Astrocyte of the cerebellum (primary cell): Measurements from ENCODE around the gene EARS2.

ENCODE experiments used
- DNase-seq: peaks from one replicate; pipeline ENCODE4 v3.0.0-alpha.2; 2011; ENCODE audit warnings: low read depth
- H3K4me3 ChIP-seq: 2 replicates; pipeline ENCODE4 v1.5.1; 2011; ENCODE audit warnings: mild to moderate bottlenecking, low read depth, low read length, moderate library complexity
- in situ Hi-C: cut with HindIII; loops from 2 replicates; pipeline ENCODE4 v1.10.0; 2017; ENCODE audit warnings: low sequenced_read_pairs
- TF ChIP-seq, protein P1 (sequence below): IDR thresholded peaks from 2 replicates; pipeline ENCODE4 v1.5.1; 2012; ENCODE audit warnings: low read length, low read depth, moderate library complexity, mild to moderate bottlenecking; ENCODE audit errors: missing control alignments

The EARS2 gene

DNA sequence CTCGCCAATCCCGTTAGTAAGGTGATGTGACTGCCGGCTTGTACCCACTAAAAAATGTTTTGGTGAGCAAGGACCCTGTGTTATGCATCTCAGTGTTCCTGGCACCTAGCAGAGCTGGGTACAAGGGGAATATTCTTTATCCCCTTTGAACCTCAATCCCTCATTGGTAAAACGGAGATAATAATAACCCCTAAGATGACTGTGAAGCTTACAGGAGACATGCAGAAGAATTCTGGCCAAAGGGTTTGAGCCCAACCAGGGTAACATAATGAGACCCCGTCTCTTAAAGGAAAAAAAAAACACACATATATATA lies 47.8 kb downstream of the EARS2 start:
- peak overlapping the region; percentile 50 for H3K4me3 ChIP-seq
- no peak for DNase-seq
- in situ Hi-C loops = no loop called here
- TF ChIP-seq, protein P1, sequence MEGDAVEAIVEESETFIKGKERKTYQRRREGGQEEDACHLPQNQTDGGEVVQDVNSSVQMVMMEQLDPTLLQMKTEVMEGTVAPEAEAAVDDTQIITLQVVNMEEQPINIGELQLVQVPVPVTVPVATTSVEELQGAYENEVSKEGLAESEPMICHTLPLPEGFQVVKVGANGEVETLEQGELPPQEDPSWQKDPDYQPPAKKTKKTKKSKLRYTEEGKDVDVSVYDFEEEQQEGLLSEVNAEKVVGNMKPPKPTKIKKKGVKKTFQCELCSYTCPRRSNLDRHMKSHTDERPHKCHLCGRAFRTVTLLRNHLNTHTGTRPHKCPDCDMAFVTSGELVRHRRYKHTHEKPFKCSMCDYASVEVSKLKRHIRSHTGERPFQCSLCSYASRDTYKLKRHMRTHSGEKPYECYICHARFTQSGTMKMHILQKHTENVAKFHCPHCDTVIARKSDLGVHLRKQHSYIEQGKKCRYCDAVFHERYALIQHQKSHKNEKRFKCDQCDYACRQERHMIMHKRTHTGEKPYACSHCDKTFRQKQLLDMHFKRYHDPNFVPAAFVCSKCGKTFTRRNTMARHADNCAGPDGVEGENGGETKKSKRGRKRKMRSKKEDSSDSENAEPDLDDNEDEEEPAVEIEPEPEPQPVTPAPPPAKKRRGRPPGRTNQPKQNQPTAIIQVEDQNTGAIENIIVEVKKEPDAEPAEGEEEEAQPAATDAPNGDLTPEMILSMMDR = no peak

DNA sequence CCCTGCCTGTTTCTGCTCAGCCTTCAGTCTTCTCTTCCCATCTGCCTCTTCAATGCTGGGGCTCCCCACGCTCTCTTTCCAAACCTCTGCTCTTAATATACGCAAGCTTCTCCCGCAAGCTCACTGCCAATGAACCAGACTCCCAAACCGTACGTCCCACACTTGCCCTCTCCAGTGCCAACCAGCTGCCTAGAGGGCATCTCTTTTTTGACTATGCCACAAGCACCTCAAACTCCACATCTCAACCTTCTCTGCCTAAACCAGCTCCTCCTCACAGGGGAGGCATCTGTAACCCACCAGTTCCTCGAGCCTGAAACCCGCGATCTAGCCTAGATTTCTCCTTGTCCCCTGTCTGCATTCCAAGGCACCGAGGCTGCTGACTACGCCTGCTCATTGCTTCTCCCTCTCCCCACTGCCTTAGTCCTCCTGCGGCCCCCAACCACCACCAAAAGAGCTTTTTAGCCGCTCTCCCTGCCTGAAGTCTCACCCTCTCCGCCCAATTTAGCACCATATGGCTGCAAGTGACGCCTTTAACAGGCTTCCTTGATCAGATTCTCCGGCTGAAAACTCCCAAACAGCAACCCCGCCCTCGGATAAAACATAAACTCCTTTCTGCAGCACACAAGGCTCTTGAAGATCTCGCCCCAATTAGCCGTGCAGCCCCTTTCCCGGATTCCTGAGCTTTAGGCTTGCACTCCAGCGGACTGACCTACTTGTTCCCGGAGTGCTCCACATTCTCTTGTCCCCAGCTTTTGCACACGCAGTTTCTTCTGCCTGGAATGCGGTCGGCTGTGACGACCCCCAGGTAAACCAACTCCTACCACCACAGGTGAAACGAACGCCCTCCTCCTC lies 48.3 kb downstream of the EARS2 start:
- TF ChIP-seq, protein P1 = no peak
- H3K4me3 ChIP-seq = peak overlapping the region; percentile 50
- no peak for DNase-seq
- in situ Hi-C loops = no loop called here

- TF ChIP-seq, protein P1 = no peak
- H3K4me3 ChIP-seq = no peak overlapping the region
- no peak for DNase-seq
- in situ Hi-C loops = no loop called here
These were observed 50.5 kb downstream of the EARS2 start for GRCh38 chr16:23506606-23506994.

DNA sequence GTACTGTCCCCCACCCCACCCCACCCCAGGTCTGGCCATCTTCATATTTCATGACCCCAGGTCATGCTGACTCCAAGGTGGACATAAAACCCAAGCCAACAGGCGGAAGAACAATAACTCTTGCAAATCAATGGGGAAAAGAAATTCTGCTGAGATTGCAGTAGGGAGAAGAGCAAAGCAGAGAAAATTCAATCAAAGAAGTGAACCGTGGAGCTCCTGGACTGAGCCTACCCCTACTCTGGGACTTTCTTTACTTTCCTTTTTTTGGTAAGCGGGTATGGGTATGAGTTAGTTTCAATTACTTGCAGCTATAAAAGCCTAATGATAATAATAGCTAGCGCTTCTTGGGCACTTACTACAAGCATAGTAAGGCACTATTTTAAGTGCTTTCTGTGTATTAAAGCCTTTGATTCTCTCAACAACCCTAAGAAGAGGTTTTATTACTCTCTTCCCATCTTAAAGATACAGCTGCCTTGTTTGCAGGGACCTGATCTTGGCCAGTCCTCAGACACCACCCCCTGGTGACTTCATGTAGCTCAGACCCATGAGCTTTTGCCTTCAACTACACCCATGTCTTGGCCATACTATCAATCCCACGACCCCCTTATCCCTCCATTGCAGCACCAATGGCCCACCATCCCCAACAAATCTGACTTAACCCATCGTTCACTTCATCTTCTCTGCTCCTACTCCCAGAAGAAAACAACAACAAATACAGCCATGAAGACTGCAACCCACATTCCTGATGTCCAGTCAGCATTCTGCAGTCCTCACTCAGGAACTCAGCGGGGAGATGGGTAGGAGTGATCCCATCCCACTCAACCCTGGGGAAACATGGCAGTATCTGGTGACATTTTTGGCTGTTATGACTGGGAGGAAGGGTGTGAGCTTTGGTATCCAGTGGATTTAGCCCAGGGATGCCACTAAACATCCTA lies 51.2 kb downstream of the EARS2 start:
- H3K4me3 ChIP-seq = peak overlapping the region; percentile 12
- TF ChIP-seq, protein P1 = no peak
- DNase-seq = no peak
- in situ Hi-C loops = no loop called here

DNA sequence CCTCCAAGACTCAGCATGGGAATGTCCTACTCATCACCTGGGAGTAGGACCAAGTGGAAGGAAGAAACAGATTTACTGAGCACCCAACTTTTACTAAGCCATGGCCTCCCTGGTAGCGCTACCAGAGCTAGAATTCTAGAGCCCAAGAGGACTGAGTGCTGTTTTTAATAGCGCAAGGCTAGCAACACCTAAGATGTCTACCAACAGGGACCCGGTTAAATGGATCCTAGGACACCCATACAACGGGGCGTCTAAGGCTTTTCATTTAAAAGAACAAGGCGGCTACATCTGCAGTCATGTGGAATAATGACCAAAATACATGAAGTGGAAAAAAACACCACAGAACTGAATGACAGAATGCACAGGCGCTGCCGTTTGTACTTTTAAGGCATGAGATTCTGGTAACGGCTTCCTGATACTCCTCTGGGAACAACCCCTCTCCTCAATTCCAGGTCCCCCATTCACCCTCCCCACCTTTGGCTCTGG lies 51.9 kb downstream of the EARS2 start:
- in situ Hi-C loops = no loop called here
- TF ChIP-seq, protein P1 = no peak
- peak overlapping the region; percentile 12 for H3K4me3 ChIP-seq
- DNase-seq = peak; percentile 63

DNA sequence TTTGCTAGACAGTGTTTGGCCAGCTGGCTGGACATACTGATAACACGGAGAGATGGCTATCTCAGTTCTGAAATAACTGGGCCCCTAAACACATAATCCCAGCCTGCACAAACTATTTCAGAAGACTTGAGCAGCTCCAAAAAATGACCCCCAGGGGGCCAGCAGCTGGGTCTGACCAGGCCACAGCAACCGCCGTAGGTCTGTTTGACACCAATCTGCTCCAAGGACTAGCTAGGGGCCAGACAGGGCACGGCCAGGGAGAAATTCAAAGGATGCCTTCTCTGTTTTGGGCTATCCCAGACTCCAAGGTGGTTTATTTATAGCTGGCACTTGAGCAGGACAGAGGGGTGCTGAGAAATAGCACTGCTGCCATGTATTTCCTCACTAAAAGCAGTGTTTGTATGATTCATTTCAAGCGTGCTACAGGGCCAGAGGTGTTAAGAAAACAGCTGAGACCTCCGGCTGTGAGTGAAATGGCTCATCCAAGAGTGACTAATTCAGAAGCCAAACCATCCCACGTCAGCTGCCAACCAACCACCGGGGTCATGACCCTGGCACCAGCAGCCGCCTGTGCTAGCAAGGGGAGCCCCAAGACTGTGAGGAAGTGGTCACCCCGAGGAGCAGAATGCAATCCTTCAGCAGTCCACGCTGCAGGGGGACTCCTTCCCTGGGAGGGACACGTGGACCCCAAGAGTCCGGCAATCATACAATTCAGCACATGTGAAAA lies 52.5 kb downstream of the EARS2 start:
- TF ChIP-seq, protein P1 = no peak
- DNase-seq = peak; percentile 94
- peak overlapping the region; percentile 12 for H3K4me3 ChIP-seq
- in situ Hi-C loops = no loop called here
